ENCODE results near the gene DYRK4.
A peak's percentile ranks its signal among the peaks of the same experiment; 100 is the strongest.

The DYRK4 gene

DNA sequence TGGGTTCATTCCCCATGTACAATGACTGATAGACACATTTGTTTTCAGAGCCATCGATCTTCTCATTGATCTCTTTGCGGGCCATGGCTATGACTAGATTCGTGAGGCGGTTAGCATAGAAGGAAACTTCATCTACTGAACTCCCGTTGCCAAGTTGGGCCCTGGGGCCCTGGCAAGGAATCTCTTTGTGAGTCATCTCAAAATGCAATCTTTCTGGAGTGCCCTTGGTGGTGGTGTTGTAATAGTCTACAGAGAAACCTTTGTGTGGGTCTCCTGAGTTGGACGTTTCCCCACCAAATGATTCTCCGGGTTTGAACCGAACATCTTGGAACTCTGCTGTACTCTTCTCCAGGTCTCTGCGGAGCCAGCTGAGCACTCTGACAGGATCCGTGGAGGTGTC is 66.4 kb downstream of the DYRK4 start:
- DNase-seq = no peak

DNA sequence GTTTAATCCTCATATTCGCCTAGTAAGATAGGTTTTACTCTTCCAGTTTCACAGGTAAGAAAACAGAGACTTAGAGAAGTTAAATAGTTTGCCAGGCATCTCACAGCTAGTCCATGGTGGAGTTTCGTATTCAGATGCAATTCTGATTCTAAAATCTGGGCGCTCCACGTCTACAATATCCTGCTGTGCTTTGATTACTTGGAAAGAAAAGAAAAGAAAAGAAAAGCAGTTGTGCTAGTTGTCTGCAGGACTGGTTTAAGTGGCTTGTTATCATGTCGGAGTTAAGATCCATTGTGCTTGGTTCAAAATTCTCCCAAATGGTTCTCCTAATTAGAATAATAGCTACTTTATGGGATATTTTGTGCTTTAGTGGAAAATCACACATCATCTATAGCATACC is 68.3 kb downstream of the DYRK4 start:
- no peak for DNase-seq

DNA sequence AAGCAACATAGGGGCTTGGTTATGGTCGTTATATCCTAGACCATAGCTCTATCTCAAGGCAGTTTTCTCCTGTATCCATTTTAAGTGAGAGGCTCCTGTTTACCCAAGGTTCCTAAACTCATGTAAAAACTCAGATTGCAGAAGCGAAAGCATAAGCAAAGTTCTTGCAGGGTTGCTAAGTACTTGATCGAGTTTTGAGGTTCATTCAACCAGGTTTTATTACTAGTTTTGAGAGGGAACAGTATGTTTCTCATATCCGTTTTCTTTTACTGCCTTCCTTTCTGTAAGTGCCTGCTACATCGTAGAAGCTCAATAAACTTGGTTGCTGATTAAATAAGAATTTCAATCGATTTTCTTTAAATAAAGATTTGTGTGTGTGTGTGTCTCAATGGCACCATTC is 81.7 kb downstream of the DYRK4 start:
- no peak for DNase-seq

DNA sequence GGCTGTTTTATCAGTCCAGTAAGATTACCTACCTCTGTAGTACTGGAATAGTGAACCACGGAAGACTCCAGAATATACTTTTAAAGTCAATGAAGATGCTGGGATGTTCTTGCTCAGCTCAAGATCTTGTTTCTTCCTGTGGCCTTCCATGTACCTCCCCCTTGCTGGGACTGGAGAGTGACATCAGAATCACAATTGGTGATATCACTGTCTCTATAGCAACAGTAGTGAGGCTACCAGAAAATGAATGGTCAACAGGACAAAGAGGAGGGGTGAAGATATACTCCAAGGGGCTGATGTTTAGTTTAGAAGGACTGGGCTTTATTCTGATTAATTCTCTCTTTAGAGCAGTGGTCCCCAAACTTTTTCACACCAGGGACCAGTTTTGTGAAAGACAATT is 83.0 kb downstream of the DYRK4 start:
- no peak for DNase-seq

DNA sequence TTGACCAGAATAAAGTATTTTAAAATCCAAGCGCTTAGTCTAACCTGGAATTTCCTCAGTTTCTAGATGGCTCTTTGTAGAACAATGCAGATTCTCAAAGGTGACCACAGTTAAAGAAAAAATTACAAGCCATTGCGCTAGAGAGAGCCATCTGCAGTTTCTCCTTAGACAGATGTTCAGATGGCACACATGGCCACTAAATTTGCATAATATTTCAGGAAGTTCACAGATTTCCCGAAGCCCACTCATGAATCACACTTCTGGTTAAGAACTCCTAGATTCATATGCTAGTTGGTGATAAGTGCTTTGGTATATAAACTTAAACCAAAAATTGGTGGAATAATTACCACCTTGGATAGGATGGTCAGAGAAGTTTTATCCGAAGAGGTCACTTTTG is 86.1 kb downstream of the DYRK4 start:
- DNase-seq = no peak

DNA sequence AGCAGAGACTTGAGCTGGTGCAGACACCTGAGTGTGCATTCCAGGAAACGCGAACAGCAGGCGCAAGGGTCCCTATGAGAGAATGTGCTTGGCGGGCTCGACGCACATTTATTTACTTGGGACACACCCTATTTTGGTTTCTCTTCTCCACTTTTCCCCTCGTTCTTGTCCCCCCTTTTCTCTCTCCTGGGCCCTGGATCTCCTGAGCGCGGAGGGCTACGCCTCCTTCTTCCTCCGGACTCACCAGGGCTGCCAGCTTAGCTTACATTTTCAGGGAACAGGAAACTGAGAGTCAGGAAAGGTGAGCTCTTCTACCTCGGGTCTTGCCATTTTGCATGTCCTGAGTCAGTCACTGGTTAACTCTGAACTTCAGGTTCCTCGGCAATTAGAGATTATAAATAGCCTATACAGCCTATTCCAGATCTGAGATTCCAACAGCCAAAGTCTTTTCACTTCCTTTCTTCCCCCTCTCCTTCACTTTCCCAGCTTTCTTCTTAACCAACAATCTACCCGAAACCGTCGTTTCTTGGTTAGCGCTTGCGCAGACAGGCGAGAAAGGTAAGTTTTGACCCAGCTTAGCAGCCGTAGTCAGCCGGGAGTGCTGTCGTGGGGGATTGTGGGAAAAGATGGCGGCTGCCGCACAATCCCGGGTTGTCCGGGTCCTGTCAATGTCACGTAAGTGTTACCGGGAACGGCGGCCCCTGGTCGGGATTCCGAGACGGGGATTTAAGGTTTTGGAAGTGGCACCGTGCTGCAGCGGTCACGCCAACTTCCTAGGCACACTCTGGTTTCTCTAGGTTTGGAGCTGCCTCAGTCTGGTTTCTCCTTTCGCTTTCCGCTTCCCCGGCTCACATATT is 86.7 kb downstream of the DYRK4 start, which contains the start of the genes AKAP3 and NDUFA9:
Gene AKAP3, minus strand, starts transcription at position 551 of the 857 bp plus-strand sequence. CDS start 10,855 bp downstream, outside the sequence.
Gene NDUFA9, plus strand, starts transcription at position 614 of the 857 bp plus-strand sequence. Its CDS starts 13 bp downstream, at position 627.
- DNase-seq = peak; percentile 87

DNA sequence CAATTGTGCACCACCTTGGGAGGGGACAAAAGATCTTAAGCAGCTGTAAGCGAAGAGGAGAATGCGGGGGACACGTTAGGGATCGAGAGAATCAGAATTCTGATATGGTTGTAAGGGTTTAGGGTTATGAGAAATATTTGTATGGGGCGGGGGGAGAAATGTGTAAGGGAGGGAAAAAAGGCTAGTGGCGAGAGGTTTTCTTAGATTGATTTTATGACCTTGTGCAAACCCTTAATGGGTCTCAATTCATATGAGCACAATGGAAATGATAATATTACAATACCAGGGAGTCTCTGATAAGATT is 87.3 kb downstream of the DYRK4 start:
- no peak for DNase-seq

DNA sequence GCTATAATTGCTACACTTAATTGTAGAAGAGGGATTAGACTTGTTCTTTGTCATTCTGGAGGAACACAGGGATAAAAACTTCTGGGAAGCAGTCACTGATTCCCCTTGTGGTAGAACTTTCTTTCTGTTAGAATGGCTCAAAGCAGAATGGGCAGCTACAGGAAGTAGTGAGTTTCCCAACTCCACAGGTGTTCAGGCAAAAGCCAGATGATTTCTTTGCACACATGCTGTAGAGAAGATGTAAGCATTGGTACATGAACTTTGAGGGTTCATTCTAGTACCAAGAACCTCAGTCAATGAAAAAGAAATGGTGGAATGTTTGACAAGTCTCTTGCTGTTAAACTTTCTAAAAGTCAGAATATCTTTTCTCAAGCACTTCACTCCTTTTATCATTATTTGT is 91.2 kb downstream of the DYRK4 start:
- DNase-seq = no peak

DNA sequence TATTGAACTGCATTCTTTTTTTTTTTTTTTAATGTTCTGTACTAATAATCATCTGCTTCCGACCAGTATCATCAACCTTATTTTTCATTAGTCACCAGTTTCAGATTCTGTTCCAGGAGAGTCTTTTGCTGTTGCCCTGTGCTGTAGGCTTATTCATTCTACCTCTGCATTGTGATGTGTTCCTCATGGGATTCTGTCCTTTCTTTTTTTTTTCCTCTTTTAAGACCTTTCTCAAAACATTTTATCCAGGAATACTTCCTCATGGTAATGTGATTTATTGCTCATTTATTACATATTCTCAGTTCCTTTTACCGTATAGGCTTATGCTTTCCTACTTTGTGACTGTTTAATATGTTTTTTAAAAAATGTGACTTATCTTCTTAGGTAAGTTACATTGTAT is 91.7 kb downstream of the DYRK4 start:
- DNase-seq = no peak

Data from NCI-H2171 (cell line).